HL-60 (cell line): ENCODE measurements around the gene MEP1B.

ENCODE experiments used
- CTCF ChIP-seq: IDR thresholded peaks from one replicate; pipeline ENCODE4 v1.5.1; 2011; ENCODE audit warnings: low read length, control low read depth, inconsistent platforms; ENCODE audit not compliant: insufficient read depth
- POLR2AphosphoS5 ChIP-seq: IDR thresholded peaks from 2 replicates; pipeline ENCODE4 v1.6.1; 2012; ENCODE audit warnings: low read depth
- REST ChIP-seq: IDR thresholded peaks from 2 replicates; pipeline ENCODE4 v1.6.1; 2012; ENCODE audit warnings: low read depth; ENCODE audit not compliant: insufficient replicate concordance

GRCh38 chr18:32255570-32255969, 65.7 kb downstream of the MEP1B start:
- TF ChIP-seq POLR2AphosphoS5 (no peak), CTCF (no peak), REST (no peak)
